HG03439 (cell line): ENCODE measurements around the gene CPXM2.

Experiments
- ATAC-seq: cut with Tn5 transposase; IDR thresholded peaks from one replicate; pipeline ENCODE4 v1.9.1; 2021; ENCODE audit warnings: mild to moderate bottlenecking, moderate library complexity; ENCODE audit not compliant: unreplicated experiment

Gene CPXM2

GRCh38 chr10:123804716-123805115 is 86.9 kb downstream of the CPXM2 start:
- no peak for ATAC-seq

DNA sequence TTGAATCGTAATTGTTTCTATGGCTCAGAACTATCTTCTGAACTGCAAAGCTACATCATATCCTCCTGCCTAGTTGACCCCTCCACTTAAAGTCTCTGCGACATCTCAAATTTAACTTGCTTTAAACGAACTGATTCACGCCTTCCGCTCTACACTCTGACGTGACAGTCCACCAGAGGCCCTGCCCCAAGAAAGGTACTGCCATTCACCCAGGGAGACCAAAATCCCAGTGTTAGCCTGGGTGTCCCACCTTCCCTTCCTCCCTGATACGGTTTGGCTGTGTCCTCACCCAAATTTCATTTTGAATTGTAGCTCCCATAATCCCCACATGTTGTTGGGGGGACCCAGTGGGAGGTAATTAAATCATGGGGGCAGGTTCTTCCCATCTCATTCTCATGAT is 90.8 kb downstream of the CPXM2 start:
- ATAC-seq: no peak

DNA sequence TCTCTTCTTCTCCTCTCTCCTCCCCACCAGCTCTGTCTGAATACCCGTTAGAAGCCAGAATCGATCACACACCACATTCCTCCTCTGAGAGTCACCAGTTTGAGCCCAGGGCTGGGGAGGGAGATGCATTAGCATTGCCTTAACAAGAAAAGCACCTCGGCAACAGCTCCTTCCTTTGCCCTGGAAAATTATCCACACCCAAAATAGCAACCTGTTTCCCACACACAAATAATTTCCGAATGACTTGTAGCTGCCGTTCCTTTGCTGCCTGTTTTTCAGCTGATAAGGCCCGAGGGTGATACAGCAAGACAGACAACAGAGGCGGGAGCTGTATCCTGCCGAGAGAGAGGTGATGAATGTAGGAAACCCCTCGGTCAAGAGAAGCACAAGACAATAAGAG is 91.3 kb downstream of the CPXM2 start:
- ATAC-seq: no peak

- no peak for ATAC-seq
Observed at GRCh38 chr10:123798856-123799255, 92.8 kb downstream of the CPXM2 start.

DNA sequence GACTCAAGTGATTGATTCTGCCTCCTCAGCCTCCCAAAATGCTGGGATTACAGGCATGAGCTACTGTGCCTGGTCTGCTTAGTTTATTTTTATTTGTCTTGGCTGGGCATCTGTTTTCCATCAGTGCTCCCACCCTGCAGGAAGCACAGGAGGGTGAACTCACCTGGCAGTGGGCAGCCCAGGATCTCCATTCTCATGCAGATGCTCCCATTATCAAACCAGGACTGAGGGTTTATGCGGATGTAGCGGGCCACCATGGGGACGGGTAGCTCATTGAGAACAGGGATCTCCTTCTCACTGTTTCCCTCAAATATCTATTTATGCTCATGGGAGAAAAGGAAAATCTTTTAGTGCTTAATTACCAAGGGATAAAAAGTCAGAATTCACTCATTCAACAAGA is 93.8 kb downstream of the CPXM2 start:
- no peak for ATAC-seq

DNA sequence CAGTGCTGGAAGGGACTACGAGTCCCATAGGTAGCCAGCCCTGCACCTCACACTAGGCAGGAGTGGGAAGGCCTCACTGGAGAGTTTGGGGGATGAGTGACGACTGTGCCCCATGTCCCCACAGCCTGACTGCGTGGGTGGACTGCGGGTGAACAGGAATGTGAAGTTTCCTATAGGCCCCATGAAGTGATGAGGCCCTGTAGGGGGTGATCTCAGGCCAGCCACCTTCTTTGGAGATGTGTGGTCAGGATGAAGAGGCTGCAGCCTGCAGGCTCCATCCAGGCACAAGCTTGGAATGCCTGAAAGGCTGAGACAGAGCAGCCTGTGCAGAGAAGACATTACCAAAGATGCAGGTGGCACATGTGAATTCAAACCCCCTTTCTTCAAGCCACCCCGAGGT is 94.9 kb downstream of the CPXM2 start:
- ATAC-seq: no peak

DNA sequence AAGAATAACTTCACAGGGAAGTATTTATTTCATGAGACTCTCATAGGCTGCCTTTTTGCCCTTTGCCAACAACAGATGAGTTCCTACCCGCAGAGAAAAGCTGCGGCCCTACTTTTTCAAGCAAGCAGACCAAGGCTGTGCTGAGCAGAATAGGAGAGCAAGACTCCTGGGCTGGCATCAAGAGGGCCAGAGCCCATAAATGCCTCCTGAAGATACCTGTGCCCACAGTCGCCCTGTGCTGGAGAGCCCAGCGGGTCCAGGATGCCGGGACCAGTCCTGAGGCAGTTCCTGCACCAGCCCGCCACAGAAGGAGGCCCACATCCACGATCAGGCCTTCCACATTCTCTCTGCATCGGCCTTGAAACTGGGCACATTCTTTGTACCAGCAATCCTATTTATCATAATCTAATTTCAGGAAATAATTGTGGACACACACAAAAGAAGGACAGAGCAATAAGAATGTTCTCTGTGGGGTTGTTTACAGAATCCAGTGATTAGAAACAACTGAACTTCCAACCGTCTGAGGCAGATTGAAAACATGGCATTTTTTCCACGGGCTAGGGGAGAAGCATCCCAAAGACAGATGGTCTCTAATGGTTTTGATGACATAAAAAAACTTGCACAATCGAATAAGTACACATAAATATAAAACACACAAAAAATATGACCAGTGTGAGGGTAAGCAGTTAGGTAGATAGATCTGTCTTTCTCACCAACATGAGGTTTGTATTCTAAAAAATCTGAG is 95.6 kb downstream of the CPXM2 start:
- no peak for ATAC-seq

DNA sequence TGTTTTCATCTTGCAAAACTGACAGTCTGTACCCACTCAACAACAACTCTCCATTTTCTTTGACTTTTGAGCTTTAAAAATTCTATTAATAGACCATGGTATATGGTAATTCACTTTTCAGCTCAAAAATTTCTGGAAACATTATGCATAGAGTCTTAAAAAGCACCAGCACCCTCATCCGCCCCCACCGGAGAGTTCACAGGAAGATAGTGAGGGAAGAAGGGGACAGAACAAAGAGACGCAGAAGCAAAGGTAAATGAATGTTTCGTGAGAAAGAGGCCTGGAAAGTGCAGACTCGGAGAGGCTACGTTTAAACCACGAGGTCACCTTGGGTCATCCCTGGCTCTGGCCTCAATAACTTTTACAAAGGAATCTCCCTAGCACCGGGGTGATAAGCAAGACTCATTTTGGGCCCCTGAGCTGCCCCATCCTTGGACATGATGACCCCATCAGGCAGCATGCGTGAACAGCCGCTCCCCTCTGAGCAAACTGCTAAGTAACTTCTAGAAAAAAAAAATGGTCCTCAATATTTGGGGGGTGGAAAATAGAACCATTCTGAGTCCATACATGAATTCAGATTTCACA is 96.3 kb downstream of the CPXM2 start:
- ATAC-seq: no peak

DNA sequence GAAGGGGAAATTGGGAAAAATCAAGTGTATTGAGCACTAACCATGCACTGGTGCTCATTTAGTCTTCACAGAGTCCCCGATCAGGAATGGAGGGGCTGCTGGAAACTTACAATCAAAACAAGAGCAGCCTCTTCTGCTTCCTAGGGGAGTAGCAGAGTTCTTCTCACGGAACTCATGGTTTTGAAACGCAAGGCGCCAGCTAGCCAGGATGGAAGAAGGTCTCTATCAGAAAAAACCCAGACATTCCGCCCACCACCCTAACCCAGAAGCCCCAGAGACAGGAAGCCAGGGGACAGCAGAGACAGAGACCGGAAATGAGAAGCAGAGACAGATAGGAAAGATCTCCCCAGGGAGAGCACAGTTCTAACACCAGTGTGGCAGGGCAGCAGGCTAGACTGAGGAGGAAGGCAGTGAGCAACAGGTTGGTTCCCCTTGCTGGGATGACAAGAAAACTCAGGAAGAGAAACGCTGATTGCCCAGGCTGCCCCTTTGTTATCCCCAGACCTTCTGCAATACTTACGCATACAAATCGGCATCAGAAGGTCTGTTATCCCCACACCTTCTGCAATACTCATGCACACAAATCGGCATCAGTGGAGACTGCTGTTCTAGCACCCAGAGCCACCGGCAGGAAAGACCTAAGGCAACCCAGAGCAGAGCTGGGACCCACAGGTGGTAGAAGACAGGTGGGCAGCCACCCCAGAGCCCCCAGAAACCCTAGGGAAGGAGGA is 99.2 kb downstream of the CPXM2 start:
- ATAC-seq: no peak

GRCh38 chr10:123790132-123790885 is 101.3 kb downstream of the CPXM2 start:
- no peak for ATAC-seq

GRCh38 chr10:123788981-123789380 is 102.6 kb downstream of the CPXM2 start:
- no peak for ATAC-seq

DNA sequence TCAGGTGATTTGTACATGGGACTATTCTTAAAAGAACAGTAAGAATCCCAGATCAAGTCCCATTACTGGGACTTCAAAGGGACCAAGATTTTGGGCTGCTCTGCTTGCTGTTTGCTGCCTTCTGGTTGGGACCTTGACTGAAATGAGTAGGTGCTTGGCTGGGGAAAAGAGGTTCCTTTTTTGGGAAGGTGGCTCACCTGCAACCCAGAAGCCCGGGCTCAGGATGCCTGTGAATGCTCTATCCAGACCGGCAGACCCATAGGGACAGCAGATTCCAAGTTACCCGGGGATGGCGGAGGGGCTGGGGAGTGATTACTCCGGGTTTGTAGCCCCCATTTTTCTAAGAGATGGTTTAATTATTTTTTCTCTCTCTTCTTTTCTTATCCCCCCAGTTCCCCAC is 104.0 kb downstream of the CPXM2 start:
- ATAC-seq: no peak

- ATAC-seq: no peak
Observed at GRCh38 chr10:123786896-123787295, 104.7 kb downstream of the CPXM2 start.

DNA sequence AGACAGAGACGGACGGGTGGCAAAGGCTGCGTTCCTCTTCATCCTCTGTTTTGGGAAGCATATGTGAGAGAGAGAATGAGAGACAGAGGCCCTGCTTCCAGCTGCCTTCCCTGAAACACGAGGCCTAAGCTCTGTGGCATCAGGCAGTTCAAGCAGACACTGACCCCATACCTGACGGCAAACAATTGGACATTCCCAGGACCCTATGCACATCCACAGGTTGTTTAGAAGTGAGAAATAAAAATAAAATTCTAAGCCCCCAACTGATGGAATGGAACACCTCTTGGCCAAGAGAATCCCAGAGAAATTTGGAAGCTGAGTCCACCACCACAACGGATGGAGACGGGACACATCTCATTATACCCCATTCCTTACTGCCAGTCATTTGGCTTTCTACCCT is 105.3 kb downstream of the CPXM2 start:
- ATAC-seq: no peak

GRCh38 chr10:123784646-123785045 is 107.0 kb downstream of the CPXM2 start:
- ATAC-seq: no peak

DNA sequence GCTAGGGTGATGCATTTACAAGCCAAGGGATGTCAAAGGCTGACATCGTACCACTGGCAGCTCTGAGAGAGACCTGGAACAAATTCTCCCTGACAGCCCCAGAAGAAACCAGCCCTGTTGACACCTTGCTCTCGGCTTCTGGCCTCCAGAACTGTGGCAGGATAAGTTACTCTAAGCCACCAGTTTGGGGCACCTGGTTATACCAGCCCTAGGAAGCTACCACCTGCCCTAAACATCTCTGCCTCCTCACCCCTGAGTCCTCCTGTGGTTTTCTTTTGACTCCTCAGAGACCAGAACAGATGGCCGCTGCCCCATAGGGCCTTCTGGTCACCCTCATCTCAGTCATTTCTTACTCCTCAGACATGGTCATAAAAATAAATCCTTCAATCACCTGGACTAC is 107.4 kb downstream of the CPXM2 start:
- ATAC-seq: no peak

GRCh38 chr10:123783296-123783695 is 108.3 kb downstream of the CPXM2 start:
- ATAC-seq: no peak

- no peak for ATAC-seq
Observed at GRCh38 chr10:123782549-123782948, 109.1 kb downstream of the CPXM2 start.

- ATAC-seq: no peak
Observed at GRCh38 chr10:123781956-123782500, 109.6 kb downstream of the CPXM2 start.

- no peak for ATAC-seq
Observed at GRCh38 chr10:123781324-123781900, 110.2 kb downstream of the CPXM2 start.
